GM19463 (cell line): ENCODE results near the gene JAKMIP1.
"Not testable (repeated sequence)": the region's sequence is repeated elsewhere in the genome, so short reads cannot be mapped to it uniquely, and the experiment has no call there.

Experiments
- ATAC-seq: cut with Tn5 transposase; IDR thresholded peaks from one replicate; pipeline ENCODE4 v1.9.1; 2021; ENCODE audit warnings: mild to moderate bottlenecking, moderate library complexity; ENCODE audit not compliant: unreplicated experiment

JAKMIP1 gene

DNA sequence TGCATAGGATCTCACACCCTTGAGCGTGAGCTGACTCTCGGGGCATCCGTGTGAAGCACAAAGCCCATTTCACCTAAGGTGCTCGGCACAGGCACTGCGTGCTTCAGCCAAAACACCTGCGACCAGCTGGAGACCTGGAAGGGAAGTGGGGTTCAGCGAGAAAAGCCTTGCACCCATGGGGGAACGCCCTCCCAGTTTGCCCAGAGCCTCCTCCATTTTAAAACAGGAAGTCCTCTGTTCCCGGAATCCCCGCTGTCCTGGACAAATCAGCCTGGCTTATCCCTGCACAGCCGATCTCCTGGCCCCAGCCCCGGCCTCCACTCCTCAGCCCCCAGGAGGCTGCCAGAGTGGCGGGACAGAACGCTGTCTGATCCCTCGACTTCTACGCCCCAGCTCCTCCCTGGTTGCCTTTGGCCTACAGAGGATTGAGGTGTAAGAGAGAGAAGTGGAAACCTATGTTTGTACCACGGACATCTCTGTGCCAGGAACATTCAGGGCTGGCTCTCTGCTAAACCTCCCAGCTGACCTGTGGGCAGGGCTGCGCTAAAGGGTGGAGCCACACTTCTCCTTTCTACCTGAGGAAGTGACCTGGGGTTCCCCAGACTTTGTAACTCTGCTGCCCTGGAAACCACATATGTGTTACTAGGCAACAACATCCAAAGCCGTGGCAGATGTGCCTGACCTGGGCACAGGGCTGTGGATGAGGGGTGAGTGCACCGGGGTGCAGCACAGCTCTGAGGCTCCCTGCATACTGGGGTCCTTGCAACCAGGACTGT, 178.3 kb downstream of the JAKMIP1 start:
- ATAC-seq, result no peak

DNA sequence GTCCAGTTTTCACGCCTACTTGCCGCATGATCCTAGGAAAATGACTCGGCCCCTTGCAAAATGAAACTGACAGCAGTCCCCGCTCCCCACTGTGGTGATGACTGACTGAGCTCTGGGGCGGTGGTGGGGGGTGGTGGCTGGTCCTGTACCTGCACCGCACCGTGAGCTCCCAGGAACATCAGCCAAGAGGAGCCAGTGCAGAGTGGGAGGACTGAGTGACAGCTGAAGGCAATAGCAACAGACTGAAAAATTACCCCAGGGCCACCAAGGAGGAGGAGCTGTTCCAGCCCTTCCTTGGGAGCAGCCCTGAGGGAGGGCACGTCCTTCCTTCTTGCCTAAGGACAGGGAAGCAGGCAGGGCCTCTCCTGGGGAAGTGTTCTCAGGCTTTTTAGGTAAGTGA, 179.7 kb downstream of the JAKMIP1 start:
- ATAC-seq, result no peak

DNA sequence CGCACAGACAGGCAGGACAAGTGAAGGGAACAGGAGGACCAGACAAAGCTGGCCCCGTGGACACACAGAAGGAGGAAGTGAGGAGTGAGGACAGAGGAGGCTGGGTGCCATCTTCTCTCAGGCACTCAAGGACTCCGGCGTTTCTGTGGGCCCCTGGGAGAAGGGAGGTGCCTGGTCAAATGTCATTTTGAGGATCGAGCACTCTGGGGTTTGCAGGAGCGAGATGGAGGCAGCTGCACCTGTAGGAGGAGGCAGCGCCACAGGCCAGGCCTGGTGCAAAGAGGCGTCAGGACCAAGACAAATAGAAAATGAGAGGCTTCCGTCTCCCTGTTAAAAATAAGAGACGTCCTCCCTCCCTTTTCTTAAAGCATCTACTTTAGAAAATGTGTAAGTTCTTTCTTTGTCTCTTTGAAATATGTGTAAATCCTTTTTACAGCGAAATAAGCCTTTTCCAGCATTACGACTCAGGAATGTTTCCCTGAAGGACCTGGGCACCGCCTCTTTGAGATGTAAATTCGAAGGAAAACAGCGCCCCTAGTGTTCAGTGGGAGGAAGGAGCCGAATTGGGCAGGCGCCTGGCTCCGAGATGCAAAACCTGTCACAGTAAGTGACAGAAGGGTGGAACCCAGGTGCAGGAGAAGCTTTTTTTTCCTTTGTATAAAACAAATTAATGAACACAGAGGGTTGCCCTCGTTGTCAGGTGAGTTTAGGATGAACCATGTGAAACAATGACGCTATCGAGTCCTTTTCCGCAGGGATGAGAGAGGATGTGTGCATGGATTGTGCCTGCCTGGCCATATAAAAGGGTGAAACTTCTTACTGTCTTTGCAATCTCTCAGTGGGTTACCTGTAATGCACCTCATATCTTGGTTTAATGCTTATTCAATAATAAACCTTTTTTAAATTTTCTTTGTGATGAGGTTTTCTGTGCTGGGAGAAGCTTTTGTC, 180.8 kb downstream of the JAKMIP1 start:
- no peak for ATAC-seq

GRCh38 chr4:6018331-6018730, 182.0 kb downstream of the JAKMIP1 start, which contains the start of gene C4orf50:
C4orf50 (minus strand) TSS chr4:6018431.
- no peak for ATAC-seq

GRCh38 chr4:6017800-6018199, 182.5 kb downstream of the JAKMIP1 start:
- ATAC-seq, result no peak

DNA sequence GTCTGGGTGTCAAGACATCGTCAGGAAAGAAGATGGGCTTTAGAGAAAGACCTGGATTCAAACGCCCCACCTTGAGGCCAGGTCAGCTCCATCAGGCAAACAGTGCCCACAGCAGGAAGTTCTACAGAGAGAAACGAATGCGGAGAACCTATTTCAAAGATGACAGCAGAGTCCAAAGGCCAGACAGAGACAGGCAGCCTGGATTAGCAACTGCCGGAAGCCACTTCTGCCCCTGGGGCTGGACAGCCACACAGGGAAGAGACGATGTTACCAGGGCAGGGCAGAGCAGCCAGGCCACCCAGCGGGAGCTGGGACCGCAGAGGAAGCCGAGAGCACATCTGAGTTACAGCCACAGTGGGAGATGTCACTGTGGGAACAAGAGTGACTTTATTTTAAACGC, 183.3 kb downstream of the JAKMIP1 start:
- ATAC-seq, result no peak

- no peak for ATAC-seq
Observed at GRCh38 chr4:6013564-6013963, 186.8 kb downstream of the JAKMIP1 start.

GRCh38 chr4:6012200-6012599, 188.1 kb downstream of the JAKMIP1 start:
- ATAC-seq, result no peak

DNA sequence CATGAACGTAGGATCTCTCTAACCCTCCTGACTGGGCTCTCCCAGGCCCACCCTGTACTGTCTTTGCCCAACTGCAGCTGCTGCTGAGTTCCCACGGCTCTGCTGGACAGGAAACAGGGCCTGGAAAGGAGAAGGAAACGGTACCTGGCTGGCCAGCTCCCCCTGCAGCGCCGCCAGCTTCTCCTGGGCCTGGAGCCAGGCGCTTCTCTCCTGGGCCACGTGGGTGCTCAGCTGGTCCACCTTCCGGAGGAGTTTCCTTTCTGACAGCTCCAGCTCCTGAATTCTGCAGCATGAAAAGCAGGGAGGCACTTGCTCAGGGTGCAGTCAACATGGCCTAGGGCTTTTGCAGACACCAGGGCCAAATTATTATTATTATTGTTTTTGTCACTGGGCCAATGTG, 188.7 kb downstream of the JAKMIP1 start:
- ATAC-seq, result no peak

DNA sequence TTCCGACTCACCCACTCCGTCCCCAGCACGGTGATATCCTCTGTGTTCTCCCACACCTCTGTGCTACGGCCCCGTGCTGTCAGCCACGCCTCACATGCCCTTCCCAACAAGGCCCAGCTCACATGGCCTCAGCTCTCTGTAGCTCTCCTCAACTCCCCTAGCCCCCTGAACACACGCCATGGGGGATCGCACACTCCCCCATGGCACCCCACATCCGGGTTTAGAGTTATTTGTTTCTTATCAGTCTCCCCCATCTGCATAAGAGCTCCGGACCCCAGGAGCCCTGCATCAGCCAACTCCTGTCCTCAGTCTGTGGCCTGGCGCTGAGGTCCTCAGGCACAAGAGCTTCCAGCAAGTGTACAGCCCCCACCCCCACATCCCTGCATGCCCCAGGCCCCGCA, 189.1 kb downstream of the JAKMIP1 start:
- ATAC-seq, result no peak

DNA sequence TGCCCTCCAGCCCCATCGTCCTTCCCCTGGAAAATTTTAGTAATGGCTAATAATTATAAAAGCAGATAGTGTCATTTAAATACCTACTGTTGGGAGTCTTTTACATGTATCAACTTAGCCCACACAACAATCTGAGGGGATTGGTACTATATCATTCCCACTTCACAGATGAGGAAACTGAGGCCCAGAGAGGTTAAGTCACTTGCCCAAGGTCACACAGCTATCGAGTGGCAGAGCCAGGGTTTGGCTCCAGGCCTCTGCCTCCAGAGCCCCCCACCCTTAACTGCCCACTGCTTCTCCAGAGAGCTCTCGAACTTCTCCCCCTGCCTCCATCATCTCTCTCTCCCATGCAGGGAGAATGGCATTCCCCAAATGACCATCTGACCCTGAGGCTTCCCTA, 189.6 kb downstream of the JAKMIP1 start:
- no peak for ATAC-seq

DNA sequence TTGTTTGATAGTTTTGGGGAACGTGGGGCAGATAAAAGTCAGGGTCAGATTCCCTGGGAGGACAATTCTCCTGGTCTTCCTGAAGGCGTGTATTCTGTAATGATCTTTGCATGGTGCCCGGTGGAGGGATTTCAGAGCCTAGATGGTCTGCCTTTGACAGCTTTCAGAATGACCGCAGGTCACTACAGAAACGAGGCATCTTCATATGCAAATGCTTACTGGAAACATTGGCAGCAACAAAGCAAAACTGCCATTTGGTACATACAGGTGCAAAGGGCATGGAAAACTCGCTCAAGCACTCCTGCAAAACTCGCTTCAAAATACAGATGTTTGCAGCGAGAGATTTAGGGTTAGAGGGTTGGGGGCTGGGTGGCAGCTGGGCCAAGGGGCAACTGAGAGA, 190.9 kb downstream of the JAKMIP1 start:
- no peak for ATAC-seq

DNA sequence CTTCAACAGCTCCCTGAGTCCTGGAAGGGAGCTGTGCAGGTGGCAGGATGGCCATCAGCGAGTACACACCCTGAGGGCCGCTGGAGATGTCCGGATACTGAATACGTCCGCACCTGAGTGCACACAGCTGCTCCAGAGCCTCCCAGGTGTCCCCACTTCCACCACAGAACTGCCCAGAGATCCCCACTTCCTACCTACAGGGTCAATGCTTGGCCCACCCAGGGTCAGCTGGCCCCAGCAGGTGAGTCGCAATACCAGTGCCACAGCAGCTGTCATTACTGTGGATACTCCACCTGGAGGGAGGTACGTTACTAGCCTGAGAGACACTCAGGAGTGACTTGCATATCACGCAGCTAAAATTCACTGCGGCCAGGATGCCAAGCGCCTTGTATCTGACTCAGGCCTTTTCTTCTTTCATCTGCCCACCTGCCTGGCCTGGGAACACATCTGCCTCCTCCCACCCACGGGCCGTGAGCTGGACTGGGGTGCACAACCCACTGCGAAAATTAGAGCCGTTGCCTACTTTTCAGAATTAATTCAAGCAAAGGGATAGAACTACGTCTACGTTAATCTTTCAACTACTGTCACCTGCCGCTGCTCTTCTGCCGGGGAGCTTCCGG, 191.5 kb downstream of the JAKMIP1 start:
- no peak for ATAC-seq

- no peak for ATAC-seq
Observed at GRCh38 chr4:6008092-6008551, 192.2 kb downstream of the JAKMIP1 start.

DNA sequence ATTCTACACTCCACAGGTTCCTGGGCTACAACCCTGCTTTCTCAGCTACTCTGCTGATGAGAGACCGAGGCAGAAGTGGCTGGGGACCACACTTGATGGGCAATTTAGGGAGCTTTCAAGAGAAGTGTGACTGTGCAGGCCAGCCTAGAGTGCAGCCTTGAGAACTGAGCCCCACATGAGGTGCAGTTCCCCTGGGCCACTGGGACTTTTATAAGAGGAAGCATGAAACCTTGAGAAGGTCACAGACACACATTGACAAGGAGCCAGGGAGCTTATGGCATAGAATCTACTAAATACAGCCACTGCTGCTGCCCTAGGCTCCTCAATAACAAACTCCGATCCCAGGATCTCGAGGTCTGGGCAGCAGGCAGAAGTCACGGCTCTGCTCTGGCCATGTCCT, 195.2 kb downstream of the JAKMIP1 start:
- no peak for ATAC-seq

- ATAC-seq, result not testable (repeated sequence)
Observed at GRCh38 chr4:6003485-6003884, 196.9 kb downstream of the JAKMIP1 start.

DNA sequence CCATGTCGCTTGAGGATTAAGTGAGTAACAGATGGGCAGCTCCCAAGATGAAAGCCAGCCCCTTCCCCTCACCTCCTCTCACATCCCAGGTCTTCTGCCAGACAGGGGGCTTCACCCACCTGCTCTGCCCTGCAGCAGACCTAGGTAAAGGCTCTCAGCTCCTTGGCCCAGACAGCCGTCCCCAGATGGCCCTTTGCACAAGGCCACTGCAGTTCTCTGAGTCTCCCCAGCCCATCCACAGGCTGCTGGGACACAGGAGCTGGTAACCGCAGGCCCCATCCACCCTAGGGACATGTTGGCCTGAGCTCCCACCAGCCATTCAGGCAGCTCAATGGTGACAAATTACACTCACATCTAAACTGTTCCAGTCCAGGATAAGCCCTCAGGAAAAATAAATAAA, 197.4 kb downstream of the JAKMIP1 start:
- ATAC-seq, result no peak

GRCh38 chr4:6002492-6002833, 197.9 kb downstream of the JAKMIP1 start:
- ATAC-seq, result no peak

GRCh38 chr4:6001680-6002491, 198.5 kb downstream of the JAKMIP1 start:
- ATAC-seq, result no peak

DNA sequence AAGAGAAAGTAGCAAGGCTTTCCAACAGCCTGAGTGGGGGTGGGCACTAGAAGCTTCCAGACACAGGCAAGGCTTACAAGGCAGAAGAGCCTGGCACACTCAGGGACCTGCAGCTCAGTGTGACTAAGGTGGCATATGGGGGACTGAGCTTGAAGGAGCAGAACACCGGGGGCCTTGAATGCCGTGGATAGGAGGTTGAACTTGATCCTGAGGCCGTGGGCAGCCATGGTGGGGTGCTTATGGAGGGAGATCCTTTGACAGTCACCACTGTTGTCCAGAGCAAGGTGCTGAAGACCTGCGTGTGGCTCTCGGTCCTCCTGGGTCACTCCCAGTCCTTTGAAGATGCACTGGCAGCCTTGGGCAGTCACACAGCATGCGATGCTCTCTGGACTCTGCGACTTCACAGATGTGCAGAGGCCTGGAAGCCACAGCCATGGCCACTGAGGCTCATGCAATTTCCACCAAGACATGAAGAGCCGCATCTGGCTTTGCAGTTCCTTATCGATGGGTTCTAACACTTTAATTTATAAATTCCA, 200.5 kb downstream of the JAKMIP1 start:
- no peak for ATAC-seq
